IPS DF 4.7 (cell line): ENCODE data around the gene GRB10.

Experiments used
- DNase-seq: peaks from one replicate; pipeline ENCODE4 v3.0.0-alpha.2; 2013; ENCODE audit warnings: low spot score; ENCODE audit errors: extremely low read depth

Gene GRB10

DNA sequence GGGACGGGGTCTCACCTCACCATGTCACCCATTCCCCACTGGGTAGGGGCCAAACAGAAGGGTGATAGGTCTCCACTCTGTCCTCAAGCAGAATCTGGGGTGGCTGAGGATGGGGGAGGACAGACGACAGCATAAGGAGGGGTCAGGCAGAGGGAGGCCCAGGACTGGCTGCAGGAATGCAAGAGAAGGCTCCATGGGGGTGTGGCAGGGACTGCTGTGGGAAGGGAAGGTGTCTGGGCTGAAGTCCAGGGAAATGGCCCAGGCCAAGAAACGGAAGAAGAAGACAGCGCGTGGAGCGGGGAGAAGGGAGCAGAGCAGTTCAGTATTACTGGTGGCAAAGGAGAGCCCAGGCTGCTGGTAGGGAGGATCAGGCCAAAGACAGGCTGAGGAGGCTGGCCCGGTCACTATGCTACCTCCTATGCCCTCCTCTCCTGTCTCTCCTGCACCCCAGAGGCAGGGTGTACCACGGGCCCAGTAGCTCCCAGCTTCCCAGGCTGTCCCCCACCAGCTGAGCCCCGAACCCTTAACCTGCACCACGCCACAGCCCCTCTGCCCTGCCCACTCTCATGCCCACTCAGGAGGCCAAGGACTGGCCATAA lies 60.9 kb downstream of the GRB10 start:
- DNase-seq: no peak

GRCh38 chr7:50721160-50721559 lies 61.5 kb downstream of the GRB10 start:
- no peak for DNase-seq

DNA sequence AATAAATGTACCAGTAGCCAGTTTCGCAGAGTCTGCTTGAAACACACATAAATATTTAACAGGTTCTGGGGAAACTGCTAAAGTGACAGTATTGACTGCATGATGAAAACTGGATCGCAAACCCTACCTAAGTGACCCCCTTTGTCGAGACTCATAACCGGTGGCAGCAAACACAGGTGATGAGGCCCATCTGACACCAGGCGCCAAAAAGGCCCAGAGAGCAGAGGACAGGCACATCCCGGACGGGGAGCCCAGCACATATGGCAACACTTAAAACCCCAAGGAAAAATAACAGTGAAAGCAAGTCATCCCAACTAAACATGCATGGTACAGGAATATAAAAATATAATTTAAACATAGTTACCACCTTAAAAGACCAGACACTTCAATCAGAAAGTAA lies 62.4 kb downstream of the GRB10 start:
- no peak for DNase-seq

DNA sequence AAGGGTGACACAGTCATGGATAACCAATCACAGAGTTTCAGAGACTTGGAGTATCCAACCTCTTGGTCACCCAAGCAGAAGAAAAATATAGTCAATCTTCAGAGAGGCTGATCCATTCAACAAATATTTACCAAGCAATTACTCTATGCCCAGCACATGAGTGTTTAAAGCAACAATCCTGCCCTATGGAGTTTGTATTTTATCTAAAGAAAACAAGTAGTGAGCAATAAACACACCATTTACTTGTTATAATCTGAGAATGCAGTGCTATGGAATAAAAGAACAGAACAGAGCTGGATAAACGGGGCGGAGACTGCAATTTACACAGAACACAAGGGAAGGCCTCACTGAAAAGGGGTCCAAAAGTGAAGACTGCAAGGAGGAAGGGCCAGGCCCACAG lies 63.8 kb downstream of the GRB10 start:
- DNase-seq: no peak

DNA sequence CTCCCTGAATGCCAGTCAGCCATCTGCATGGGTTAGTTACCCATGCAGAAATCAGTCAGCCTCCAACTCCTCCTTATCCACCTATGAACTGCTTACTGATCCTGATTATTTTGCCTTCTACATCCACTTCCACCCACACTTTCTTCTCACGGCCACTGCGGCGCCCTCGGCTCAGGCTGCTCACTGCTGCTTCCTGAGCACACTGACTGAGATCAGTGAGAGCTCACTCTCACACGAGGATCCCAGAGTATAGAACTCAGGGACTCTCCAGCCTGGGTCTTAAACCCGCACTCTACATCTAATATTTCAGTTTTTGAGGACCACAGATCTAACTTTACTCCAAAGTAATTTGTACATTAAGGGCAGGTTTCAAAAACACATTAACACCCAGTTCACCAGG lies 64.4 kb downstream of the GRB10 start:
- no peak for DNase-seq

DNA sequence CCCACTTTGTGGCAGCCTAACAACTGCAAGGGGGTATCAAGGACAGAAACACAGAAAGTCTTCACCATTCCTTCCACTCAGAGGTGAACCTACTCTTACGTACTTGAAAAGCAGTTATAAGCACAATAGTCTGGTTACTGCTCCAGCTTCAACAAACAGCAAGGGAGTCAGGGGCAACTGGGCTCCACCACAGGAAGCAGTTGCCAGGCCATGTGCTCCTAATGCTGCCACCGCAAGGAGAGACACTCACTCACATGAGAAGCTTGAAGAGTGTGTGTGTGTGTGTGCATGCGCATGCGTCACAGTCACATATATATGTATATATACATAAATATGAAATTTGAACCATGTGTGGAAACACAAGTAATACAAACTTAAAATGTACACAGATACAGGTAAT lies 65.5 kb downstream of the GRB10 start:
- no peak for DNase-seq

- DNase-seq: no peak
Measured at GRCh38 chr7:50714857-50715256, 67.8 kb downstream of the GRB10 start.

DNA sequence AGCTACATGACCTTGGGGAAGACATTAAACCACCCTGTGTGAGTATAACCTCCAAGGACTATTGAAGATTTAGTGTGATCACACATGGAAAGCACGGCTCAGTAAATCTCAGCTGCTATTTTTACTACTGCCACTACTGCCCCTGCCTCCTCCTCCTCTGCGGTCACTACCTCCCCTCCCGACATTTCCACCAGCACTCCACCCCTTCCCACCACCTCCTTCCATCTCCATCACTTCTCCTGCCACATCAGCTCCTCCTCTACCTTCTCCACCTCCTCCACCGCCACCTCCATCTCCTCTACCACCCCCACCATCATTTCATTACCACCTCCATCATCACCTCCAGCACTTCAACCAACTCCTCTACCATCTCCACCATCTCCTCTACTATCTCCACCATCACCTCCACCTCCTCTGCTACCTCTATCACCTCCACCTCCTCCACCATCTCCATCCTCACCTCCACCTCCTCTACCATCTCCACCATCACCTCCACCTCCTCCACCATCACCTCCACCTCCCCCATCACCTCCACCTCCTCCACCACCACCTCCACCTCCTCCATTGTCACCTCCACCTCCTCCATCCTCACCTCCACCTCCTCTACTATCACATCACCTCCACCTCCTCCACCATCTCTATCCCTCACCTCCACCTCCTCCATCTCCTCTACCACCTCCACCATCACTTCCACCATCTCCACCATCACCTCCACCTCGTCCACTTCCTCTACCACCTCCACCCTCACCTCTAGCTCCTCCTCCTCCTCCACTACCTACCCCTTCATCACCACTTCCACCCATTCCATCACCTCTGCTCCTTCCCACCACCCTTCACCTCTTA lies 69.4 kb downstream of the GRB10 start:
- no peak for DNase-seq

- no peak for DNase-seq
Measured at GRCh38 chr7:50712252-50713122, 70.2 kb downstream of the GRB10 start.

DNA sequence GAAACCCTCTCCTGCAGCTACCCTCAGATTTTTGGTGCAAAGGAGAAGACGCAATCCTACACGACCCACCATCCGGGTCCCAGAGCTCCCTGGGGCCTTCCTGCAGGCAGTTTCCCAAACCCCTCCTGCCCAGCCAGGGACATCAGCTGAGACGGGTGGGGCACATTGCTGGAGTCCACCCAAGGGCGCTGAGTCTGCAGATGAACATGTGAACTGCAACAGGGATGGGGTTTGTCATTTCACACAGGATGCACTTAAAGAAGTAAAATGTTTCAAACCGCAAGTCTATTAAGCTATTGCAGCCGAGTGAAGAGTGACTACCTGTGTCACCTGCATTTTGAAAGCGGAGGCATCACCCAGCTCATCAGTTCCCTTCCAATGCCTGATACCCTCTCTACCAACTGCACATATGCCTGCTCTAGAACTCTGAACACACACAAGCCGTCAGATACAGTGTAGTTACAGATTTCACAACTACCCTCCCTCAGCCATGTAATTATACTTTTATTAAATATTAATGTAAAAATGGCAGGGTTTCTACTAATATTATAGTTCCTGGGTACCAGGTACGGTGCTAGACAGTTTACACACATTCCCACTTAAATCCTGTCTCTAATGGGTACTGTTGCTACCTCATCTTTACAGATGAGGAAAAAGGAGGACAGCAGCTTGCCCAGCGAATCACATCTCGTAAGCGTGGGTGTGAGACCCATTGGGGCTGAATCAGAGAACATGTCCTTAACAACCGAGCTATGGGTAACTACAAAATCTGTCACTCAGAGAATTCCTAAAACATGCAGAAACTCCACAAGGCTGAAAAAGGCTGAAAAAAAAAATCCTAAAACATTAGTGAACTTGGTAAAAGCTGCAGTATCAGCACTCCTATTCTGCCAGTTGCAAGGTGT lies 71.2 kb downstream of the GRB10 start:
- DNase-seq: no peak

GRCh38 chr7:50710441-50711154 lies 72.1 kb downstream of the GRB10 start:
- DNase-seq: no peak

DNA sequence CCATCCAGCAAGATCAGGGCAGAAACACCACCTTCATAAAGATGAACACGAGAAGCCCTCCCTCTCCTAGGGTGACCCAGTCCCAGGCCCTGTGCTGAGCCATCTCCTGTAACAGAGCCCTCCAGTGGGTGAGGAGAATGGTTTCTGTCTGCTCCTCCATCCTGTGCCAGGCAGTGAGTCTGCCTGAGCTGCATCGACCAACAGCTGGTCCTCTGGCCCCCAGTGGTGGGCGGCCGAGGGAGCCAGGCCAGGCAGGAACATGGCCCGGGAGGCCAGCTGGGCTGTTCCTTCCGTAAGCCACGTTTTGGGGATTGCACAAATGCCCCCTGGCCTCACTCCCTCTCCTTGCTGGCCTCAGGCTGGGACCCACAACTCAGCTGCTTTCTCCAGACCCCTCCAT lies 73.5 kb downstream of the GRB10 start:
- DNase-seq: no peak

GRCh38 chr7:50707236-50708006 lies 75.3 kb downstream of the GRB10 start:
- DNase-seq: no peak

DNA sequence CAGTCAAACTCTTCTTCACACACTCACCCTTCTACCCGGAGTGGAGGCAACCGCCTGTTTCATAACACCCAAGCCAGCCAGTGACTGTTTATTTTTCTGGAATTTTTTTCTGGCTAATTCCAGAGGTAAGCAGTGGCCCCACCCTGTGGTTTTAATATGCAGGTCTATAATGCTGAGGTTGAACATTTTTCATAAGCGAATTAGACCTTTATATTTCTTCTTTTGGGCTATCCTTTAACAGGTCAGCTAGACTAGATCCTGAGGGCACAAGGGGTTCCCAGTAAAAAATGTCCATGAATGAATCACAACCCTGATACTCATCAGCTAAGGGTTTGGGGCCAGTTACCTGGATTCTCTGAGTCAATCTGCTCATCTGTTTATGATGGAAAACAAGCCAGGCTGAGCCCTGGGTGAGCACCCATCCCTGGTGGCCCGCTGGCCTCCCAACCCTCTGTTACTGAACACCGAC lies 76.2 kb downstream of the GRB10 start:
- DNase-seq: no peak

GRCh38 chr7:50704844-50705243 lies 77.9 kb downstream of the GRB10 start:
- DNase-seq: no peak

DNA sequence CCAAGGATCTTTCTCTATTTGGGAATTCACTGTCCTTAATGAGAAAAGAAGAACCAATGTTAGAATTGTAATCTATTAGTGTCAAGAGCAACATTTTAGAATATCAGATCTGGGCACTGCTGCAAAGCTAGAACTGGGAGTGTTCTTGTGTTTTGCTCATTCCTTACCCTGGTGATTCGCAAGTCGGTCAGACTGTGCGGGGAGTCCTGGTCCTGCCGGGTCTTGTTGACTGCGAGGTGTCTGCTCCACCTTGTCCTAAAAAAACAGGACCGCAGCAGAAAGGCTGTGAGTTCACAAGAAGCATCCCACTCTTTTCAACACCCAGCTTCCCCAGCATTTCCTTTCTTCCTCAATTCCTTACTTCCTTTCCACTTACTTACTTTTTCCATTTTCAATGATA lies 79.0 kb downstream of the GRB10 start:
- no peak for DNase-seq

DNA sequence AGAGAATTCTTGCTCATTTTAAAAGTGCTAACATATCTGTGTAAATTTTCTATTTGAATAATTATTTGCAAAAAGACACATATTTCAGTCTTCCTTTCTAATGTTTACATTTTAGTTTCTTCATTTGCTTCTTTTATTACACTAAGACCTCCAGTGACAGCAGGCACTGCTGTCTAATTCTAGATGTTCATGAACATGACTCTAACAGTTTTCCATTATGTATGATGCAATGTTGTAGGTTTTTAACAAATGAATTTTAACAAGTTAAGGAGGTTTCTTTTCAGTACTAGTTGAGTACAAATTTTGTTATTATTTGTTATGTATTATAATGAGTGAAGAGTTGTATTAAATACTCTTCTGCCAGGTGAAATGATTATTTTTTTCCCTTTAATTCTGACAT lies 83.6 kb downstream of the GRB10 start:
- DNase-seq: no peak

GRCh38 chr7:50697748-50698147 lies 84.9 kb downstream of the GRB10 start:
- DNase-seq: no peak

DNA sequence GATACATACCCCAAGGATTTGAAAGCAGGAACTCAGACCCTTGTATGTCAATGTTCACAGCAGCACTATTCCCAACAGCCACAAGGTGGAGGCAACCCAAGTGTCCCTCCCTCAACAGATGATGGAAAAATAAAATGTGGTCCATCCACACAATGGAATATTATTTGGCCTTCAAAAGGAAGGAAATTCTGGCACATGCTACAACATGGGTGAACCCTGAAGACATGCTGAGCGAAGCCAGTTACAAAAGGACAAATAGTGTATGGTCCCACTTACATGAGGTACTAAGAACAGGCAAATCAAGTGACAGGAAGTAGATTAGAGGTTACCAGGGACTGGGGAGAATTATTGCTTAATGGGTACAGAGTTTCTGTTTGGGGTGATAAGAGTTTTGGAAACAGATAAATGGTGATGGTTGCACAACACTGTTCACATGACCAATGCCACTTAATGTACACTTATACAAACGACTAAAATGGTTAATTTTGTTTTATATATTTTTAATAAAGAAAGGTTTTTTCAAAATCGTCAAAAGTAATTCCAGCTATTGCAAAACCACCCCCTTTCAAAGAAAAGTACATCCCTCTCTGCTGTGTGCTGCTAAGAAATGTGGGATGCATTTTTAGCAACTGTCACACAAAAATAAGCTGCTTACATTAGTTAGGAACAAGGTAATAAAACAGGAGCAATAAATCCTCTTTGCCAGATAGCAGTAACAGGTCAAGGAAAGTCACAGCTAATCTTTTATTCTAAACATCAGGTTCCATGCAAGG lies 85.7 kb downstream of the GRB10 start:
- no peak for DNase-seq
